DMS114 treated with DMSO at 0.1 percent for 48 hours (cell line): ENCODE data around the gene GSC.

Source experiments
- DNase-seq: peaks from one replicate; lab custom pipeline; 2025; ENCODE audit not compliant: unreplicated experiment; lab: John Stamatoyannopoulos, UW

Gene GSC

DNA sequence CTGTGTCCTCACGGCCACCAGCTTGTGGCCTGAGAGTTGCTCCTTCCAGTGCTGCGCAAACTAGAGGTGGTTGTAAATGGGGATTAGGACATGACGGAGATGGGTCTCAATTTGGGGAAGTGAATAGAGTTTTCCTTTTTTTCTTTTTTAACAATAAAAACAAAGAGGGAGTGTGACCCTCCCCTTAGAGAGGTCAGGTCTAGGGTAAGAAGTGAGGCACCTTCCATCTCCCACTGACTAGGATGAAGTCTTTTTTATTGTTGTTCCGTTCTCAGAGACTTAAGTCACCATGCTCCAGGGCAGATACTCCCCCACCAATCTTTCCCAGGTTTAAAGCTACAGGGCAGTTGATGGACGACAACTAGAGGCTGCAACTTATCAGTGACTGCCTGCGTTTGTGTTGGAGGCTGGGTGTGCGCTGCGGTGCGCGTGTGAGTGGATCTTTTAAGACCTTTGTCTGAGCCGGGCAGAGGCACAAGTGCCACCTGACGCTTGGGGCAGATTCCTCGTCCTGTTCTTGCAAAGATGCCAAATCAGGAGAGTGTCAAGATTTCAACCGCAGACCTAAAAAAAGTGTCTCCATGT lies 2.1 kb upstream of the GSC start:
- no peak for DNase-seq

- no peak for DNase-seq
These were observed 1.4 kb upstream of the GSC start for GRCh38 chr14:94771158-94771905.

GRCh38 chr14:94770815-94771157 lies 873 bp upstream of the GSC start:
- DNase-seq, result no peak

DNA sequence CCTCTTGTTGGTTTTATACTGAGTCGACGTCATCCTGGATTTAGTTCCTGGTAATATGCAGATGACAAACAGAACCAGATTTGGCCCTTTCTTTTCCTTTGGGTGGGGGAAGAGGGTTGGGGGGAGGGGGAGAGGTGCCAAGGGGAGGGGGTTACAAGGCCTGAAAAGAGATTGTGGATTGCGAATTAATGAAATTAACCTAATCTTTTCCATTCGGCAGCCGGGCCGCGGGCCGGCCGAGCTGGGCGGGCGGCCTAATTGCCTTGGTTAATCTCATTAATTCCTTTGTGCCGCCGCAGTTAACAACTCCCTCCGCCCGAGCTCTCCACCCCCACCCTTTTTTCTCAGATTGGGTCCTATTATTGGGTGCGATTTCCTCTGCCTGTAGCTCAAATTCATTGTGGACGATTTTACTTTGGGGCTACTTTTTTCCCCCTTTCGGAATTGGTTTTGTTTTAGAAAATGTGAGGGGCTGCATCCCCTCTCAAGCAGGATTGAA lies 387 bp upstream of the GSC start:
- DNase-seq, result no peak

GRCh38 chr14:94768521-94769390 lies 1.2 kb downstream of the GSC start:
- DNase-seq, result no peak

GRCh38 chr14:94768141-94768520 lies 1.8 kb downstream of the GSC start:
- DNase-seq, result no peak

GRCh38 chr14:94767321-94767878 lies 2.5 kb downstream of the GSC start:
- DNase-seq, result no peak

DNA sequence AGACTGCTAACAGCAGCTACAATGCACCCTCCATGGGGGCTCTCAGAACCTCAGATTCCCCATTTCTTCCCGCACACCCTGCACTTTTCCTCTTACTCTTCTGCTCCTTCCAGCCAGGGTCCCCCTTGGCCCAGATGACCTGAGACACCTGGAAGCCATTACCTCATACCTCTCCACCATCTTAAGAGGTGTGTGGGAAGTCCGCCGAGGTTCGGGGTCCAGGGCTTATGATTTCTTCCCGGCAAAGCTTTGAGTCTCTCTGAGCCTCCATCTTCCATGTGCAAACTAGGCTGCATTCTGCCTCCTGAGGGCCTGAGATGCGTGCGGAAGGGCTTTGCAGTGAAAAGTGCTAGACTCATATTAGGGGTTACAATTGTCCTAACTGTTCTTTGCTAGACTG lies 5.3 kb downstream of the GSC start:
- DNase-seq, result no peak

DNA sequence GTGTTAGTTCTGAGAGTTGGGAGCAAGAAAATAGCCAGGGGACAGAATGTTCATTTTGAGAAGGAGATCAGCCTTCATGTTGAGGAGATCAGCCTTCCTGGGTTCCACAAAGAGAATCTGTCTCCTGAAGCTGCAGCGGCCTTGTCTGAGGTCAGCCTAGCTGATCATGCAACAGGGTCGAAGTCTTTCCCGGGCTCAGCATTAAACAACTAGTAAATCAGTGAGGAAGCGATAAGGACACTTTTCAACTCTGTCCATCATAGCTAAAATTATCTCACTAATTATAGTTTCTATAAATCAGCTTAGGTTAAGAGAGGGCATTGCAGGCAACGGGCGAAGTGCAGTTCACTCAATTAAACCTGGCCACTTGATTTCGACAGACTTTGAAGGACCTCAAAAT lies 7.5 kb downstream of the GSC start:
- no peak for DNase-seq

DNA sequence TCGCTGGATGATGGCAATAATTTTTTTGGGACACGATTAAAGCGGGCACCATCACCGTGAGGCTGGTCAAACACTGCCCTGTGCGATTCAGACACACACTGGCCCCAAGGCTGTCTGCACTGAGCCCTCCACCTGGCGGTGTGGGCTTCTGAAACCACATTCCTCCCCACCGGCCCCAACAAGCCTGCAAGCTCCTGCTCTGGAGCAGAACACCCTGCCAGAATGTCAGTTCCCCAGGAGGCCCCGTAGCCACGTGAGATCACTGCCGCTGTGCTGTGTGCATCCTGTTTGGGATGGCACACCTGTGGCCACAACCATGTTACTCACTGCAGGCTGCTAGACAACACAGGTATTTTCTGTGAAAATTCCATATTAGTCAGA lies 7.9 kb downstream of the GSC start:
- no peak for DNase-seq

- no peak for DNase-seq
These were observed 8.4 kb downstream of the GSC start for GRCh38 chr14:94761348-94761996.

DNA sequence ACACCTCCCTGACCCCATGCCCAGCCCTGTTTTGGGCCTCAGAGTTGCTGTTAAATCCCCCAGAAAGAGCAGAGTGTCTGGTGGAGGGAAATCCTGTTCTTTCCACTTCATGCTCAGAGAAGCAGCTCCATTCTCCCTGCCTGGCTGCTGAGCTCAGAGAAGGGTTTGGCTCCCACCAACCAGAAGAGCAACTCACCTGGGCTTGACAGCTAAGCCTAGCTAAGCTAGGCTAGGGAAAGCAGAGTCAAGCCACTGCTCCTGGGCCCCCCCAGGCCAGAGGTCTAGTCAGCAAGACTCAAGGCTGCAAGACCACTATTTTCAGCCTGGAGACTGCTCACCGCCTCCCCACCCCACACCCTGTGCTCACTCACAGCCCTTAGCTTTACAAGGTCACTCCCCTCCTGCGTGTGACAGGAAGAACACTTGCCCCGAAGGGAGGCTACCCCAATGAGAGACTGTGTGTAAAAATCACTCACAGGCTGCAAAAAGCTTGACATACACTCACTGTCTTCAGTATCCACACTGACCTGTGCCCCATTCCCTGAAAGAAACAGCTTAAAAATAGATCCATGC lies 13.5 kb downstream of the GSC start:
- DNase-seq, result no peak

DNA sequence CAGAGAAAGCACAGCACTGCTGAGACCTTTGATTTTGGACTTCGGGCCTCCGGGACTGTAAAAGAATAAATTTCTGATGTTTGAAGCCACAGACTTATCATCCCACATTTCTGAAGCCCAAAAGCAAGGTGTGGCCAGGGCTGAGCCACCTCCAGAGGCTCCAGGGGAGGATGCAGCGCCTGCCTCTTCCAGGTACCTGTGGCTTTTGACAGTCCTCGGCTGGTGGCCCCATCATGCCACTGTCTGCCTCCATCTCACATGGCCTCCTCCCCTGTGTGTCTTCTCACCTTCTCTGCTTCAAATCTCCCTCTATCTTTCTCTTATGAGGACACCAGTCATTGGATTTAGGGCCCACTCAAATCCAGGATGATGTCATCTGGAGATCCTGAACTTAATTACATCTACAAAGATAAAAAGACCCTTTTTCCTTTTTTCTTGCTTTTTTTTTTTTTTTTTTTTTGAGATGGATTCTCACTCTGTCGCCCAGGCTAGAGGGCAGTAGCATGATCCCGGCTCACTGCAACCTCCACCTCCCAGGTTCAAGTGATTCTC lies 15.4 kb downstream of the GSC start:
- DNase-seq, result no peak

GRCh38 chr14:94752591-94753436 lies 17.1 kb downstream of the GSC start:
- DNase-seq, result no peak

DNA sequence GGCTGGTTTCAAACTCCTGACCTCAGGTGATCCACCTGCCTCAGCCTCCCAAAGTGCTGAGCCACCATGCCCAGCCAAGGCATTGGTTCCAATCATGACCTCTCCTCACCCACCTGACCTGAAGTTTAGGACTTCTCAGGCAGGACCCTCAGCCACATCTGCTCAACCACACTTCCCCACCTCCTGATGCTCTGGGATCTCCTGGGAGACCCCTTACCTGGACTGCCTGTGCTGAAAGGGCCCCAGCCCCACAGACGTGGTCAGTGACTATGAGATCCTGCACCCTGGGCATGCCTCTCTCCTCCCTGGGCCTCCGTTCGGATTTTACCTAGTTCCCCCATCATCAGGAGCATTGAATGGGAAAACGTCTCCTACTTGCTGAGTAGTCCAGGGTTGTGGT lies 18.0 kb downstream of the GSC start:
- no peak for DNase-seq

GRCh38 chr14:94751321-94751720 lies 18.6 kb downstream of the GSC start:
- no peak for DNase-seq

DNA sequence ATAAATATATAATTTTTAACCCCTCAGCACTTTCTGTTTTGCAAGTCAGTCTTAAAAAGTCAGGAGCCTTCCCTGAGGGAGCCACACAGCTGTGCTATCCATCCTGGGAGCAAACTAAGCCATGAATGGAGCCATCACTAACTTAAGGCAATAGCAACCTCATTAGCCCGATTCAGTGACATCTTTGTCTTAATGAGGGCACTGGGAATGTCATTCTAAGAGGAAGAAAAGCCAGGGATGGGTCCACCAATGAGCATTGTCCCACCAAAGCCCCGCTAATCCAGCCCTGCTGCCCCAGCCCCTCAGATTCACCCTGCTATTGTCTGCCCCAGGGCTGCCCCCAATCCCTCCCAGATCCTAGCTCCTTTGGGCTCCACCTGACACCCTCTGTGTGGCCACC lies 19.5 kb downstream of the GSC start:
- no peak for DNase-seq

DNA sequence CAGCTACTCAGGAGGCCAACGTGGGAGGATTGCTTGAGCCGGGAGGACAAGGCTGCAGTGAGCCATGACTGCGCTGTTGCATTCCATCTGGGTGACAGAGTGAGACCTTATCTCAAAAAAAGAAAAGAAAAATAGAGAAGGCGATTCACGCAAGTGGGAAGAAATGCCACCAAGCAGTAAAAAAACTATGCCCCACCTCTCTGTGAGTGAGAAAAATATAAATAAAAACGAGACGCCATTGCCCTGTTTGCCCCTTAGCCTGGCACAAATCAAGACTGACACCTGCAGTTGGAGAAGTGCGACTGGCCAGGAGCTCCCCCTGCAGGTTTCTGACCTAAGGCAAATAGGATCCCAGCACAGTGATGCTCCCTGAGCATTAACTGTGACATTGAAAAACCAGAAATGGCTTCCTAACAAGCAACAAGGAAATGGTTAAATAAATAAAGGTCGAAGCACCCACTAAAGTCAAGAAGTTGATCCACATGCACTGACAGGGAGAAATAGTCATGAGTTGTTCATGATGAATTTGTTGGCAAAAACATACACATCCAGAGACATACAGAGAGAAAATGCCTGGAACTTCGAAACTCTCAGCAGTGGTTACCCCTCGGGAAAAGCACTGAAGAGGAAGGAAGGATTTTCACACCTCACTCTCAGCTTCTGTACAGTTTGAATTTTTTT lies 21.1 kb downstream of the GSC start:
- DNase-seq, result peak; percentile 13

DNA sequence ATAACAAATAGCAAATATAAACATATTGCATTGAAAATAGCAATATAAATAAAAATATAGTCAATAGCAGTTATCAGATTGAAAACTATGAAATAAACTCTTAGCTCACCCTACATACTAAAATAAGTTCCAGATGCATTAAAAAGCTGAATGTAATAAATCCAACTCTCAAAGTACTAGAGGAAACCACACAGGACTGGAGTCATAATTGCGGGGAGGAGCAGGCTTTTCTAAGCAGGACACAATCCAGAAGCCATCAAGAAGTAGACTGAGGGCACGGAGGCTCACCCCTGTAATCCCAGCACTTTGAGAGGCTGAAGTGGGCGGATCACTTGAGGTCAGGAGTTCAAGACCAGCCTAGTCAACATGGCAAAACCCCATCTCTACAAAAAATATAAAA lies 22.2 kb downstream of the GSC start:
- DNase-seq, result no peak
